Measurements from ENCODE around the gene RAP2A.

DNA sequence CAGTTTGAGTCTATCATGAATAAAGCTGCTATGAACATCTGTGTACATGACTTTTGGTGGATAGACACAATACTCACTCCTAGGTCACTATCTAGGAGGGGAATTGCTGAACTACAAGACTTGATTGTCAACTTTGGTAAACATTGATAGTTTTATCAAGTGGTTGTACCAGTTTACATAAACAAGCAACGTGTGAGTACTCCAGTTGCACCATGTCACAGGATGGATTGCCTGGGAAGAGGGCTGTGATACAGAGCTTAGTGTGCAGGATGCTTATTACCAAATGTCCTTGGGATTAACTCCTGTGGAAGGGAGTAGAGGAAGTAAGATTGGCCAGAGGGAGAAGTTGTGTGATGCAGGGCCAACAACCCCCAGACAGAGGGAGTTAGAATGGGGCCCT, 37.7 kb downstream of the RAP2A start:
- TF ChIP-seq, protein P1, sequence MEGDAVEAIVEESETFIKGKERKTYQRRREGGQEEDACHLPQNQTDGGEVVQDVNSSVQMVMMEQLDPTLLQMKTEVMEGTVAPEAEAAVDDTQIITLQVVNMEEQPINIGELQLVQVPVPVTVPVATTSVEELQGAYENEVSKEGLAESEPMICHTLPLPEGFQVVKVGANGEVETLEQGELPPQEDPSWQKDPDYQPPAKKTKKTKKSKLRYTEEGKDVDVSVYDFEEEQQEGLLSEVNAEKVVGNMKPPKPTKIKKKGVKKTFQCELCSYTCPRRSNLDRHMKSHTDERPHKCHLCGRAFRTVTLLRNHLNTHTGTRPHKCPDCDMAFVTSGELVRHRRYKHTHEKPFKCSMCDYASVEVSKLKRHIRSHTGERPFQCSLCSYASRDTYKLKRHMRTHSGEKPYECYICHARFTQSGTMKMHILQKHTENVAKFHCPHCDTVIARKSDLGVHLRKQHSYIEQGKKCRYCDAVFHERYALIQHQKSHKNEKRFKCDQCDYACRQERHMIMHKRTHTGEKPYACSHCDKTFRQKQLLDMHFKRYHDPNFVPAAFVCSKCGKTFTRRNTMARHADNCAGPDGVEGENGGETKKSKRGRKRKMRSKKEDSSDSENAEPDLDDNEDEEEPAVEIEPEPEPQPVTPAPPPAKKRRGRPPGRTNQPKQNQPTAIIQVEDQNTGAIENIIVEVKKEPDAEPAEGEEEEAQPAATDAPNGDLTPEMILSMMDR (IDR thresholded peaks at IDR 0.05), result no peak
- no peak for TF ChIP-seq POLR2A (IDR thresholded peaks at IDR 0.05)

All from uterus (tissue), 2 donors.